DND-41 (cell line): ENCODE data around the gene DUSP8.
"Not testable (repeated sequence)": the region's sequence is repeated elsewhere in the genome, so short reads cannot be mapped to it uniquely, and the experiment has no call there.

ENCODE experiments used
- ATAC-seq: fragments of 200-7000 bp; cut with Tn5 transposase; 3 replicates; pipeline ENCODE4 v1.9.1; 2021; ENCODE audit warnings: low read depth; ENCODE audit not compliant: insufficient read depth
- DNase-seq: peaks from one replicate; pipeline ENCODE4 v3.0.0-alpha.2; 2020
- H2AFZ ChIP-seq: 2 replicates; pipeline ENCODE4 v1.6.0; 2012; ENCODE audit warnings: low read depth, low read length
- H3K27ac ChIP-seq: 2 replicates; pipeline ENCODE4 v1.5.1; 2012; ENCODE audit warnings: low read length, inconsistent platforms
- H3K27me3 ChIP-seq: fragments of 200-600 bp; sonication (generic); 2 replicates; pipeline ENCODE4 v1.6.0; 2012; ENCODE audit warnings: low read length, mild to moderate bottlenecking, inconsistent platforms; ENCODE audit not compliant: insufficient read depth, poor library complexity
- H3K36me3 ChIP-seq: 2 replicates; pipeline ENCODE4 v1.5.1; 2012; ENCODE audit warnings: low read length, inconsistent platforms; ENCODE audit not compliant: insufficient read depth
- H3K4me1 ChIP-seq: 2 replicates; pipeline ENCODE4 v1.5.1; 2012; ENCODE audit warnings: mild to moderate bottlenecking, low read length; ENCODE audit not compliant: insufficient read depth
- H3K4me2 ChIP-seq: 2 replicates; pipeline ENCODE4 v1.6.0; 2012; ENCODE audit warnings: mild to moderate bottlenecking, moderate library complexity, low read length, inconsistent platforms; ENCODE audit not compliant: insufficient read depth
- H3K4me3 ChIP-seq, 2 experiments: fragments of 200-600 bp in 1 of 2; shearing (Covaris generic) in 1 of 2; 2 replicates each; pipeline ENCODE4 v1.5.1; 2012 to 2016; ENCODE audit warnings: inconsistent platforms in 2 of 2, low read length in 2 of 2, mild to moderate bottlenecking in 2 of 2, low read depth in 1 of 2, moderate library complexity in 1 of 2
- H3K79me2 ChIP-seq: 2 replicates; pipeline ENCODE4 v1.6.0; 2012; ENCODE audit warnings: low read length, inconsistent platforms; ENCODE audit not compliant: insufficient read depth
- H3K9ac ChIP-seq: 2 replicates; pipeline ENCODE4 v1.6.0; 2012; ENCODE audit warnings: low read depth, mild to moderate bottlenecking, inconsistent platforms, low read length, moderate library complexity
- H3K9me3 ChIP-seq: 2 replicates; pipeline ENCODE4 v1.5.1; 2012; ENCODE audit warnings: low read length, moderate library complexity, mild to moderate bottlenecking, inconsistent platforms; ENCODE audit not compliant: insufficient read depth, severe bottlenecking
- H4K20me1 ChIP-seq: 2 replicates; pipeline ENCODE4 v1.6.0; 2012; ENCODE audit warnings: low read length; ENCODE audit not compliant: insufficient read depth
- CTCF ChIP-seq: IDR thresholded peaks from 2 replicates; pipeline ENCODE4 v1.5.1; 2012; ENCODE audit warnings: borderline replicate concordance, low read length, moderate library complexity, mild to moderate bottlenecking; ENCODE audit not compliant: poor library complexity, severe bottlenecking; ENCODE audit errors: extremely low read depth
- EZH2 ChIP-seq: IDR thresholded peaks from 3 replicates; pipeline ENCODE4 v1.6.1; 2012; ENCODE audit warnings: borderline replicate concordance, low read depth, mild to moderate bottlenecking, moderate library complexity, low read length, inconsistent platforms; ENCODE audit not compliant: severe bottlenecking

The DUSP8 gene

DNA sequence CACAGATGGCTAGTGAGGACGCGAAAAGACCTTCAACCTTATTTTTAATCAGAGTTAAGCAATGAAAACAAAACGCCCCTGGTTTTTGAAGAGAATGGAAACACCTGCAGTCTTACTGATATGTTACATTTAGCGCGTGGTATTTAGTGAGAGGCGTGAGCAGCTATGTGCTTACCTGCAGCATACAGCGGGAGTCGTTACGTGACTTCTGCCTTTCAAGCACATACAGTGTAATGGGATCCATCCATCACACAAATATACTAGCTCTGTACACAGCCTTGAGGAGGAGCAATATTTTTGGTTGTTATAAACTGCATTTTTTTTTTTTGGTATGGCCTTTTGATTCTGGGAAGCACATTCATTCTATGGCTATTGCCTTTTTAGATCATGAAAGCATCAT is 20.6 kb upstream of the DUSP8 start:
- TF ChIP-seq EZH2 (no peak), CTCF (no peak)
- Histone ChIP-seq H2AFZ (no peak overlapping the region), H3K79me2 (no peaks in the 10 kb centered on the region), H3K36me3 (no peaks in the 10 kb centered on the region), H3K4me3 (no peak overlapping the region), H3K9me3 (no peaks in the 10 kb centered on the region), H3K4me2 (no peak overlapping the region), H4K20me1 (no peaks in the 10 kb centered on the region), H3K4me1 (no peaks in the 10 kb centered on the region), H3K9ac (no peak overlapping the region), H3K27me3 (no peaks in the 10 kb centered on the region), H3K27ac (no peak overlapping the region)
- DNase-seq (no peak), ATAC-seq (no peak)

- TF ChIP-seq CTCF = no peak
- TF ChIP-seq EZH2 = no peak
- Histone ChIP-seq H2AFZ (no peak overlapping the region), H3K36me3 (no peaks in the 10 kb centered on the region), H3K4me3 (no peak overlapping the region), H3K4me1 (no peaks in the 10 kb centered on the region), H4K20me1 (no peaks in the 10 kb centered on the region), H3K4me2 (no peak overlapping the region), H3K27ac (no peak overlapping the region), H3K27me3 (no peaks in the 10 kb centered on the region), H3K9me3 (no peaks in the 10 kb centered on the region), H3K79me2 (no peaks in the 10 kb centered on the region), H3K9ac (no peak overlapping the region)
- DNase-seq = no peak
- ATAC-seq = no peak
Observed at GRCh38 chr11:1589996-1590395, 17.9 kb upstream of the DUSP8 start.

DNA sequence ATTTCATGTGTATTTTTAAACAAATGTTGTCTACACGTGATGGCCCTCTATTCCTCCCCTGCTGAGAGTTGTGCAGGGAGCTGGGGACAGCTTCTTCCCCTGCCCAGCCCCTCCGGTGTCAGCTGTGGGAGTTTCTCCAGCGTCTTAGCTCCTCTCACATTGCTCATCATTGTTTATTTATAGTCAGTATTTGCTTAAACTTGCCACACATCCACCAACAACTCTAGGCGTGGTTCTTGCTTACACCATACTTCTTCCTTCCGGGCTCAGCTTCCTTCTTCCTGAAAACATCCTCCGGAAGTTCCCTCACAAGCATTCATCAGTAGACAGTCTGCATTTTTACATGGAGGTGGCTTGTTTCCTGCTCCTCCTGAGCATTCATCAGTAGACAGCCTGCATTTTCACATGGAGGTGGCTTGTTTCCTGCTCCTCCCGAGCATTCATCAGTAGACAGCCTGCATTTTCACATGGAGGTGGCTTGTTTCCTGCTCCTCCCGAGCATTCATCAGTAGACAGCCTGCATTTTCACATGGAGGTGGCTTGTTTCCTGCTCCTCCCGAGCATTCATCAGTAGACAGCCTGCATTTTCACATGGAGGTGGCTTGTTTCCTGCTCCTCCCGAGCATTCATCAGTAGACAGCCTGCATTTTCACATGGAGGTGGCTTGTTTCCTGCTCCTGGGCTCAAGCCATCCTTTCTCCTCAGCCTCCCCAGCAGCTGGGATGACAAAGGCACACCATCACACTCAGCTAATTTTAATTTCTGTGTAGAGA is 17.3 kb upstream of the DUSP8 start:
- not testable (repeated sequence) for H2AFZ ChIP-seq, DNase-seq, H4K20me1 ChIP-seq, H3K4me1 ChIP-seq, H3K79me2 ChIP-seq, H3K9ac ChIP-seq, H3K4me3 ChIP-seq, ATAC-seq, H3K27me3 ChIP-seq, H3K9me3 ChIP-seq, H3K27ac ChIP-seq, H3K4me2 ChIP-seq, H3K36me3 ChIP-seq

- no peaks in the 10 kb centered on the region for H3K79me2 ChIP-seq
- TF ChIP-seq EZH2 (no peak), CTCF (no peak)
- H3K27ac ChIP-seq = no peak overlapping the region
- H3K4me3 ChIP-seq = no peak overlapping the region
- H3K9ac ChIP-seq = no peak overlapping the region
- H3K36me3 ChIP-seq = no peaks in the 10 kb centered on the region
- H3K4me1 ChIP-seq = no peaks in the 10 kb centered on the region
- H3K27me3 ChIP-seq = no peaks in the 10 kb centered on the region
- H3K4me2 ChIP-seq = no peak overlapping the region
- DNase-seq (no peak), ATAC-seq (no peak)
- peaks cover 3% of the 10 kb centered on the region for H3K9me3 ChIP-seq
- no peaks in the 10 kb centered on the region for H4K20me1 ChIP-seq
- no peak overlapping the region for H2AFZ ChIP-seq
Observed at GRCh38 chr11:1586699-1587098, 14.6 kb upstream of the DUSP8 start.

GRCh38 chr11:1584661-1585370 is 12.7 kb upstream of the DUSP8 start, which contains the start of gene KRTAP5-1:
KRTAP5-1 (minus strand) TSS chr11:1585283; CDS start chr11:1585249, 34 bp downstream.
- not testable (repeated sequence) for H3K4me2 ChIP-seq, ATAC-seq, H3K9me3 ChIP-seq, H3K9ac ChIP-seq, H3K27ac ChIP-seq, H3K79me2 ChIP-seq, H3K4me3 ChIP-seq, H3K36me3 ChIP-seq, H3K4me1 ChIP-seq, H2AFZ ChIP-seq, H3K27me3 ChIP-seq, H4K20me1 ChIP-seq
- peak; percentile 16 for DNase-seq
